HFFc6 (cell line): ENCODE results near the gene PSMD11. TPM values are rescaled to one million over a fixed set of nuclear protein-coding genes. Genes with fewer than 3 reads are reported as not detected.

Experiments used
- DNase-seq: peaks from one replicate; pipeline ENCODE4 v3.0.0-alpha.2; 2018
- H3K27ac Mint-ChIP-seq: 2 replicates; pipeline ENCODE4 v1.8.0; 2020; ENCODE audit warnings: mild to moderate bottlenecking, mixed read lengths
- H3K27me3 Mint-ChIP-seq: 2 replicates; pipeline ENCODE4 v1.8.0; 2021; ENCODE audit warnings: mild to moderate bottlenecking, moderate library complexity, mixed read lengths; ENCODE audit not compliant: insufficient read depth
- H3K36me3 Mint-ChIP-seq: 2 replicates; pipeline ENCODE4 v1.8.0; 2021; ENCODE audit warnings: low read depth, mixed read lengths
- H3K4me1 Mint-ChIP-seq: 2 replicates; pipeline ENCODE4 v1.8.0; 2020; ENCODE audit warnings: low read depth, mixed read lengths
- H3K4me3 Mint-ChIP-seq: 2 replicates; pipeline ENCODE4 v1.8.0; 2020; ENCODE audit warnings: mild to moderate bottlenecking, moderate library complexity, mixed read lengths
- H3K9me3 Mint-ChIP-seq: 2 replicates; pipeline ENCODE4 v1.8.0; 2020; ENCODE audit warnings: mild to moderate bottlenecking, mixed read lengths
- total RNA-seq, 6 experiments: library from RNA; stranded (reverse); fragmentation: NEBNext Ultra II Directional; extraction: Animal tissue kit (Norgen Biotek cat#: 25700); gene quantifications; 2 replicates in 1 of 6; 3 replicates in 5 of 6; pipeline ENCODE4 v1.2.3, GENCODE V29; 2021
- TF ChIP-seq, protein P1 (sequence below): fragments of 200-600 bp; sonication (generic); IDR thresholded peaks from 2 replicates; pipeline ENCODE4 v1.5.0; 2021; ENCODE audit warnings: antibody characterized with exemption, mild to moderate bottlenecking

Gene PSMD11
- total RNA-seq, 6 experiments from 2014 or later = 105 to 121 (median 110) TPM

DNA sequence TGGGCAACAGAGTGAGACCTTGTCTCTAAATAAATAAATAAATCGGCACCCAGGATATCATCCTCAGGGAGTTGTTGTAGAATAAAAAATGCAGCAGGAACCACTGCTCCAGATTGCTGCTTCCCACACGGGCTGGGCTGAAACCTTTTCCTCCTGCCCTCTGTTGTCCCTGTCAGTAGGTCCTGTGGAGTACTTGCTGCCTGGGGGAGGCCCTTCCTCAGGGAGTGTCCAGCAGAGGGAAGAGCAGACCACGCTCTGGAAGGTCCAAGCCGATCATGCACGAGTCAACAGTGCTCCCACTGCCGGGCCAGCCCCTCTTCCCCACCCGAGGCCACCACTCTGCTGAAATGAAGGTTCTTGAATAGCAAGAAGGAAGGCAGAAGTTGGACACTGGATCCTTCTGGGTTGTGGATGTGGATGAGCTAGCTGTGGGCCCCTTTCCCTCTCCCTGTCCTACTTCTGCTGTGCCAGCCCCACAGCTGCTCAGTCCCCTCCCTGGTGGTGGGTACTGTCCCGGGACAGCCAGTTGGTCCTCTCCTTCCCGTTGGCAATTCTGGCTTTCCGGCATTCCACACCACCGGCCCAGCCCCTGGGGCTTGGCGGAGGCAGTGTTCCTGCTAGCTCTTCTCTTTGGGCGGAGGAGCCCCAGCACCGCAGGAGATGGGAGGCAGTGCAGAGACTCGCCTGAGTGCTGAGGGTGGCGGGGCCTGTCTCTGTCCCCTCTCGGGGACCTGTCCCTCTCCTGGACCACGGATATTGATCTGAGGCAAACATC lies 53.3 kb downstream of the PSMD11 start:
- no peaks in the 10 kb centered on the region for H3K36me3 Mint-ChIP-seq
- H3K27me3 Mint-ChIP-seq = 0 out of 2 replicates have a peak, but pooled peaks cover 2% of the 10 kb centered on the region
- peak overlapping the region; percentile 93 for H3K27ac Mint-ChIP-seq
- H3K4me1 Mint-ChIP-seq = peaks cover 37% of the 10 kb centered on the region
- TF ChIP-seq, protein P1, sequence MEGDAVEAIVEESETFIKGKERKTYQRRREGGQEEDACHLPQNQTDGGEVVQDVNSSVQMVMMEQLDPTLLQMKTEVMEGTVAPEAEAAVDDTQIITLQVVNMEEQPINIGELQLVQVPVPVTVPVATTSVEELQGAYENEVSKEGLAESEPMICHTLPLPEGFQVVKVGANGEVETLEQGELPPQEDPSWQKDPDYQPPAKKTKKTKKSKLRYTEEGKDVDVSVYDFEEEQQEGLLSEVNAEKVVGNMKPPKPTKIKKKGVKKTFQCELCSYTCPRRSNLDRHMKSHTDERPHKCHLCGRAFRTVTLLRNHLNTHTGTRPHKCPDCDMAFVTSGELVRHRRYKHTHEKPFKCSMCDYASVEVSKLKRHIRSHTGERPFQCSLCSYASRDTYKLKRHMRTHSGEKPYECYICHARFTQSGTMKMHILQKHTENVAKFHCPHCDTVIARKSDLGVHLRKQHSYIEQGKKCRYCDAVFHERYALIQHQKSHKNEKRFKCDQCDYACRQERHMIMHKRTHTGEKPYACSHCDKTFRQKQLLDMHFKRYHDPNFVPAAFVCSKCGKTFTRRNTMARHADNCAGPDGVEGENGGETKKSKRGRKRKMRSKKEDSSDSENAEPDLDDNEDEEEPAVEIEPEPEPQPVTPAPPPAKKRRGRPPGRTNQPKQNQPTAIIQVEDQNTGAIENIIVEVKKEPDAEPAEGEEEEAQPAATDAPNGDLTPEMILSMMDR = peak; percentile 28; the same call in 1 of the 2 replicates
- no peak overlapping the region for H3K4me3 Mint-ChIP-seq
- DNase-seq = peak; percentile 20
- H3K9me3 Mint-ChIP-seq = no peaks in the 10 kb centered on the region

DNA sequence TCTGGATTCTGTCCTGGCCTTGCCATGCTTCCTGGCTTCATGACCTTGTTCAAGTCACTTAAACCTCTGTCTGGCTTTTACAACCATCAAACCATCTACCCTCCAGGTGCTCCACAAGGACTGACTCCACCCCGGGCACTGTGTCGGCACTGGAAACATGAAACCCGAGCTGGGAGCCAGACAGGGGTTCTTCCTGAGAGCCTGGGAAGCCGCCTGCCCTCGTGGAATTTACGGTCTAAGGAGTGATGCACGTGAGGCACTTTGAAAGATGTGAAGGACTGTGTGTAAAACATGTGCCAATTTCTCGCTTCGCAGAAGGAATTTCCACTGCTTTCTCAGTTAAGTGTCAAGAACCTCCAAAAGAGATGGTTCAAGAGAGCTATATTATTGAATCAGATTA lies 54.1 kb downstream of the PSMD11 start:
- TF ChIP-seq, protein P1 = no peak
- Mint-ChIP-seq H3K4me3 (no peak overlapping the region), H3K9me3 (no peaks in the 10 kb centered on the region), H3K27me3 (0 out of 2 replicates have a peak, but pooled peaks cover 2% of the 10 kb centered on the region), H3K4me1 (peaks cover 39% of the 10 kb centered on the region), H3K27ac (no peak overlapping the region; the same call in 1 of the 2 replicates), H3K36me3 (no peaks in the 10 kb centered on the region)
- DNase-seq = no peak

DNA sequence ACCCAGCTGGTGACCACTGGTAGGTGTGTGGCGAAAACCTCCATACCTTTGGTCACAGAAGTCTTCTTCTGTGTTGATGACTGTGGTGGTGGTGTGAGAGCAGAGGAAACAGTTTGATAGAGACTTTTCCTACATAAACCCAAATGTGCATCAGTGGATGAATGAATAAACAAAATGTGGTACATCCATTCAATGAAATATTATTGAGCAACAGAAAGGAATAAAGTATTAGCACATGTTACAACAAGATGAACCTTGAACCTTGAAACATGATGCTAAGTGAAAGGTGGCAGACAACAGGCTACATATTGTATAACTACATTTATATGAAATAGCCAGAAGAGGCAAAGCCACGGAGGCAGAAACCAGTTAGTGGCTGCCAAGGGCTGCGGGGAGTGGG lies 57.7 kb downstream of the PSMD11 start:
- DNase-seq = no peak
- TF ChIP-seq, protein P1 = no peak
- no peak overlapping the region for H3K27ac Mint-ChIP-seq
- H3K4me3 Mint-ChIP-seq = no peak overlapping the region
- peaks cover 51% of the 10 kb centered on the region for H3K4me1 Mint-ChIP-seq
- peaks cover 2% of the 10 kb centered on the region; the same call in 1 of the 2 replicates for H3K27me3 Mint-ChIP-seq
- no peaks in the 10 kb centered on the region for H3K36me3 Mint-ChIP-seq
- no peaks in the 10 kb centered on the region for H3K9me3 Mint-ChIP-seq

DNA sequence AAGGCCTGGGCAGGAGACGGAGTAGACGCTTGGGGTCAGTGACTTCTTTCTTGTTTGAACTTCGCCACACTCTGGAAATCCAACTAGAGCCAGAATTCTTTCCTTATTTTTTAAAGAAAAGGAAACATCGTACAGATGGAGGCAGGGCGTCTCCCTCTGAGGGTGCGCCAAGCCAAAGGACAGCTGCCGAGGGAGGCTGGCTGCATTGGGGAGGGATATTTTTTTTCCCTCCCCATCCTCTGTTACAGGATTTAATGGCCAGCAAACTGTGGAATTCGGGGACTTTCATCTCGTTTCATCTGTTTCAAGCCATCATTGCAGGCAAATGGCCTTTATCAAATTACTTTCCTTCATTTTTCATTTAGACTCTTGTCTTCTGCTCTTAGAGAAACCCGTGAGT lies 58.4 kb downstream of the PSMD11 start:
- Mint-ChIP-seq H3K4me1 (peaks cover 44% of the 10 kb centered on the region), H3K4me3 (0 out of 2 replicates have a peak overlapping the region, but pooled peaks have one; percentile 13), H3K27me3 (peaks cover 2% of the 10 kb centered on the region; the same call in 1 of the 2 replicates), H3K9me3 (no peaks in the 10 kb centered on the region), H3K36me3 (no peaks in the 10 kb centered on the region), H3K27ac (no peak overlapping the region)
- TF ChIP-seq, protein P1 = no peak
- no peak for DNase-seq

DNA sequence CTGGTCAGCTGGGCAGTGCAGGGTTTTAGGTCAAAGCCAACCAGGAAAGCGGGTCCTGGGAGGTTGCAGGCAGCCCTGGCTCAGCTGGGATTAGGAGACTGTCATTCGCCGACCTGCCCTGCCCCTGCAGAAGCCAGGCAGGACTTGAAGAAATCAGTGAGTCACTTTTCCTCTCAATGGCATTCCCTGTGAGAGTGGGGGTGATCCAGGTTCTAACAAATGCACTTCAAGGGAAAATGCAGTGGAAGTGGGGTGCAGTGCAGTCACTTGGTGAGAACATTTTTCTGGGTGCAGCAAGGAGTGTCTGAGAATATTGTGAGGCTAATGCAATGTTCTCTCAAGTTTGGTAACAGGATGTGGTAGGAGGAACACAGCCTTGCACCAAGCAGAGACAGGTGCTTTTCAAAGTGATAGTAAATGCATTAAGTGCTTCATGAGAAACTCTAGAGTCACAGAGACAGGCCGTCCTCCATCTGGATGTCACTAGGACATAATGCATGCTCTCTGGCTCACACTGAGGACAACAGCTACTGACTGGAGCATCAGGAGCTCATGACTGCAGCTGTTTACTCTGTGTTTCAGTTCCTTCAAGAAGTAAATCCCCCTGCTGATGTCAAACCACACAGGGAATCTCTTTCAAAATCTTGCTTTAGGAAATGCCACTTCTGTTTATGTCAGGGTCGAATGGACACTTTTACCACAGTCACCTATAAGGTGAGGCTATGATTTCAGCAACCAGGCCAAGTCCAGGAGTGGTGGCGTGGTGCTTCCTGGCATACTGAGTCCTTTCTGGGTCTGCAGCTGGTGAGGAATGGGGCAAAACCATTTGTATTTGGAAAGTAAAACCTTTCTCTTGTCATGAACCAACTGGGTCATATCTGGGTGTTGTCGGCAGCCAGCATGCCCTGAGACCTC lies 59.2 kb downstream of the PSMD11 start:
- peak; percentile 20 for DNase-seq
- TF ChIP-seq, protein P1 = no peak
- peaks cover 40% of the 10 kb centered on the region for H3K4me1 Mint-ChIP-seq

More for the DNA sequence above, 59.2 kb downstream of the PSMD11 start:
- no peaks in the 10 kb centered on the region for H3K9me3 Mint-ChIP-seq
- H3K4me3 Mint-ChIP-seq = peak overlapping the region; percentile 13
- H3K36me3 Mint-ChIP-seq = no peaks in the 10 kb centered on the region
- H3K27me3 Mint-ChIP-seq = peaks cover 2% of the 10 kb centered on the region; the same call in 1 of the 2 replicates
- peak overlapping the region; percentile 61 for H3K27ac Mint-ChIP-seq
